Upper lobe of right lung (tissue), 1 donor: ENCODE measurements around the gene BMX. TPM values are rescaled to one million over a fixed set of nuclear protein-coding genes. Genes with fewer than 3 reads are reported as not detected.
A peak's percentile ranks its signal among the peaks of the same experiment; 100 is the strongest.

Experiments used
- ATAC-seq: fragments of 200-7000 bp; cut with Tn5 transposase; one replicate; pipeline ENCODE4 v1.9.1; 2020; ENCODE audit warnings: mild to moderate bottlenecking, moderate library complexity
- DNase-seq: peaks from one replicate; pipeline ENCODE4 v3.0.0-alpha.2; 2020
- H3K27ac ChIP-seq: fragments of 200-600 bp; one replicate; pipeline ENCODE4 v1.8.0; 2022
- H3K27me3 ChIP-seq: fragments of 200-600 bp; one replicate; pipeline ENCODE4 v1.8.0; 2022; ENCODE audit warnings: mild to moderate bottlenecking
- H3K36me3 ChIP-seq: fragments of 200-600 bp; one replicate; pipeline ENCODE4 v1.8.0; 2022
- H3K4me1 ChIP-seq: fragments of 200-600 bp; one replicate; pipeline ENCODE4 v1.8.0; 2022
- H3K4me3 ChIP-seq: fragments of 200-600 bp; one replicate; pipeline ENCODE4 v1.8.0; 2022; ENCODE audit warnings: mild to moderate bottlenecking
- H3K9me3 ChIP-seq: fragments of 200-600 bp; one replicate; pipeline ENCODE4 v1.8.0; 2022
- intact Hi-C: fragments of 100-400 bp; cut with DNase I; formaldehyde crosslinking; loops from one replicate; pipeline ENCODE4 v1.11.0; 2022
- total RNA-seq: library from RNA; stranded (reverse); fragmentation: NEBNext Ultra II Directional; extraction: Animal tissue kit (Norgen Biotek cat#: 25700); gene quantifications from one replicate; pipeline ENCODE4 v1.2.1, GENCODE V29; 2021
- TF ChIP-seq, protein P1 (sequence below): fragments of 200-600 bp; IDR thresholded peaks from one replicate; pipeline ENCODE4 v1.8.0; 2022; ENCODE audit warnings: antibody characterized with exemption
- donor health status: DM: no; HTN: yes; CAD: no; lungs with severe emphysema.

Gene BMX
- total RNA-seq, 1 donor from 2014 or later: 3.6 TPM

DNA sequence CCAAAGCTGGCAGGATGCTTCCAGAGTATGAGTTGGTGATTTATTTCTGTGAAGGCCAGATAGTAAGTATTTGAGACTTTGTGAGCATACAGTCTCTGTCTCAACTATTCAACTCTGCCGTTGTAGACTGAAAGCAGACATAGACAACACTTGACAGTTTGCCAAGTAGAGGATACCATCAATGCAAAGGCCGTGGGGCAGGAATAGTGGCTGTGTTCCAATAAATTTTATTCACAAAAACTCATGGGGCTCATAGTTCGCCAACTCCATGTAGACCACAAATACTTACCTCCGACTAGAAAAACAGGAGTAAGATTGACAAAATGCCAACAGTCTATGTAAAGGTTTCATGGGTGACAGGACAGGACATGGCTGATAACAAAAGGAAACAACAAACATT lies 3.8 kb upstream of the BMX start:
- no peaks in the 10 kb centered on the region for H3K9me3 ChIP-seq
- H3K4me3 ChIP-seq: no peak overlapping the region
- H3K4me1 ChIP-seq: no peaks in the 10 kb centered on the region
- ATAC-seq (no peak), DNase-seq (no peak)
- intact Hi-C loops: no loop called here
- no peaks in the 10 kb centered on the region for H3K27me3 ChIP-seq
- H3K36me3 ChIP-seq: no peaks in the 10 kb centered on the region
- TF ChIP-seq, protein P1, sequence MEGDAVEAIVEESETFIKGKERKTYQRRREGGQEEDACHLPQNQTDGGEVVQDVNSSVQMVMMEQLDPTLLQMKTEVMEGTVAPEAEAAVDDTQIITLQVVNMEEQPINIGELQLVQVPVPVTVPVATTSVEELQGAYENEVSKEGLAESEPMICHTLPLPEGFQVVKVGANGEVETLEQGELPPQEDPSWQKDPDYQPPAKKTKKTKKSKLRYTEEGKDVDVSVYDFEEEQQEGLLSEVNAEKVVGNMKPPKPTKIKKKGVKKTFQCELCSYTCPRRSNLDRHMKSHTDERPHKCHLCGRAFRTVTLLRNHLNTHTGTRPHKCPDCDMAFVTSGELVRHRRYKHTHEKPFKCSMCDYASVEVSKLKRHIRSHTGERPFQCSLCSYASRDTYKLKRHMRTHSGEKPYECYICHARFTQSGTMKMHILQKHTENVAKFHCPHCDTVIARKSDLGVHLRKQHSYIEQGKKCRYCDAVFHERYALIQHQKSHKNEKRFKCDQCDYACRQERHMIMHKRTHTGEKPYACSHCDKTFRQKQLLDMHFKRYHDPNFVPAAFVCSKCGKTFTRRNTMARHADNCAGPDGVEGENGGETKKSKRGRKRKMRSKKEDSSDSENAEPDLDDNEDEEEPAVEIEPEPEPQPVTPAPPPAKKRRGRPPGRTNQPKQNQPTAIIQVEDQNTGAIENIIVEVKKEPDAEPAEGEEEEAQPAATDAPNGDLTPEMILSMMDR: no peak
- no peak overlapping the region for H3K27ac ChIP-seq

DNA sequence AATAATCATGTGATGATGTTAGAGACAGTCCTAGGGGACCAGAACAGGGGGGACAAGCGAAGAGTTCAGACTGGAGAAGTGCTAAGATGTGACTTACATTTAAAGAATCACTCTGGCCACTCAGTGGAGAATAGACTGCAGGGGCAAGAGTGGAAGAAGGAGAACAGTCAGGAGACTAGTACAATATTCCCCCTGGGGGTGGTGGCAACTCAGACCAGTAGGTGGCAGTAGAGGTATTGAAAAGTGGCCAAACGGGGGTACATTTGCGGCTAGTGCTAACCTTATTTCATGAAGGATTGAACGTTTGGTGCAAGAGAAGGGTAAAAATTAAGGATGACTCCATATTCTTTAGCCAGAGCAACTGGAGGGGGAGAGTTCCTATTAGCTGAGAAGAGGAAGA lies 2.7 kb upstream of the BMX start:
- Histone ChIP-seq H3K27me3 (no peaks in the 10 kb centered on the region), H3K9me3 (no peaks in the 10 kb centered on the region), H3K27ac (no peak overlapping the region), H3K4me3 (no peak overlapping the region), H3K36me3 (no peaks in the 10 kb centered on the region), H3K4me1 (no peaks in the 10 kb centered on the region)
- ATAC-seq (peak; percentile 72), DNase-seq (no peak)
- TF ChIP-seq, protein P1: peak; percentile 54
- intact Hi-C loops: no loop called here

DNA sequence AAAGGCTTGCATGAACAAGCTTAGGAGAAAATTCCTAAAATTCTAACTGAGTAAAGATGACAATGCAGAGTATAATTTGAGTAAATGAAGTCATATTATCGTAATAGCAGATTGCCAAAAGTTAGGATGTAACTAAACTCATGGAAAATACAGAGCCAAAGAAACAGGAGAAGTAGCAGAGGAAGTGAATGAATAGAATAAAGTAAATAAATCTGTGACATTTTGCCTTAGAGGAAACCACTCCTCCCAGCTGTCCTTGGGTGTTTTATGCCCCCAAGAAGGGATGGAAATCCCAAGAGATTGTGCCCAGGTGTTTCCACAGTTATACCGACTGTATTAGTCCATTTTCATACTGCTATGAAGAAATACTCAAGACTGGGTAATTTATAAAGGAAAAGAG lies 1.9 kb upstream of the BMX start:
- no peaks in the 10 kb centered on the region for H3K4me1 ChIP-seq
- ATAC-seq (no peak), DNase-seq (no peak)
- H3K27me3 ChIP-seq: no peaks in the 10 kb centered on the region
- TF ChIP-seq, protein P1: no peak
- H3K27ac ChIP-seq: no peak overlapping the region
- H3K36me3 ChIP-seq: no peaks in the 10 kb centered on the region
- intact Hi-C loops: no loop called here
- H3K9me3 ChIP-seq: no peaks in the 10 kb centered on the region
- H3K4me3 ChIP-seq: no peak overlapping the region

DNA sequence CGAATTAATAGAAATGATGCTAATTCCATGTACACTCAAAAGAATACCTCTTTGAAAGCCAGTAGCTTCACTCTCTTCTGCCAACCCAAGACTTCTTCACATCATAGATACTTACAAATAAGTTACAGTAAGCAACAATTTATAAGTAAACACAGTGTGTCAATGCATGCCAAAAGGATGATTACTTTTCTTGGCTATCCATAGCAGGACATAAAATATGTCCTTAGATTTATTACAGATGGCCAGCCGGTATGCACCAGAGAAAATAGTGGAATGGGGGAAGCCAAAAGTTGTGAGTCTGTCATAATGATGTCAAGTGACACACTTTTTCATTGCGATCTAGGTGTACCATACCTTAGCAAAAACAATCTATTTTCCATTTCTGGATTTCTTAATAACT lies 631 bp upstream of the BMX start:
- ATAC-seq (no peak), DNase-seq (no peak)
- Histone ChIP-seq H3K4me3 (no peak overlapping the region), H3K9me3 (no peaks in the 10 kb centered on the region), H3K27ac (no peak overlapping the region), H3K36me3 (no peaks in the 10 kb centered on the region), H3K27me3 (no peaks in the 10 kb centered on the region), H3K4me1 (no peaks in the 10 kb centered on the region)
- TF ChIP-seq, protein P1: no peak
- intact Hi-C loops: no loop called here

DNA sequence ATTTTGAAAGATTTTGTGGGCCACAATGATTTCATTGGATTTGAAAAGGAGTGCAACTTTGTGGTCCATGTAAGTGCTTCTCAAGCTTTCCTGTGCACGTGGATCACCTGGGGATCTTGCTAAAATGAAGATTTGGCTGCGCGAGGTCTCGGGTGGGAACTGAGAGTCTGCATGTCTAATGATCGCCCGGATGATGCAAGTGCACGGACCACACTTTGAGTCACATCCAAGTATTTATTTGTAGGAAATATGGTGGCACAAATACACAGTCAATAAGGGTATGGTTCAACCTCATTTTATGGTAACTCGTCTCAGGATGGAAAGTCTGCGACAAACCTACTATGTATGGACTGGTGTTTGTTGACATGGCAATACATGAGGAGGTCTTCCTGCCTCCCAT lies 899 bp downstream of the BMX start:
- DNase-seq (no peak), ATAC-seq (no peak)
- intact Hi-C loops: no loop called here
- TF ChIP-seq, protein P1: no peak
- Histone ChIP-seq H3K27ac (no peak overlapping the region), H3K4me1 (no peaks in the 10 kb centered on the region), H3K27me3 (no peaks in the 10 kb centered on the region), H3K9me3 (no peaks in the 10 kb centered on the region), H3K36me3 (no peaks in the 10 kb centered on the region), H3K4me3 (no peak overlapping the region)

DNA sequence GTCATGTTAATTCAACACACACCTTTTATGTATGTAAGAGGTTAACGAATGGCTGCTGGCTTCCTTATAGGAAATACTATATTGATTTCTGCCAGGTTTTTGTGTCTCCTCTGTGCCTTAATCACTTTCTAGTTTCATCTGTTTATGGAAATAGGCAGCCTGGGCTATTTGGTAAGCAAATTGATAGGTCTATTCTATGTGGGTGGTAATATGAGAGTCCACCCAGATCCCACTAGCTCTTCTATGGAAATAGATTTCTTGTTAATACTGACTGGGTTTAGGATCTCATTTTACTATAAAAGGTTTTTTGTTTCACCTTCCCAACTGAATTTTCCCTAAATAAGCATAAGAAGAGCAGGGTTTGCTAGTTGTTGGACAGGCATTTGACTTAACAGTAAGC lies 4.1 kb downstream of the BMX start:
- no peak overlapping the region for H3K27ac ChIP-seq
- TF ChIP-seq, protein P1: no peak
- H3K36me3 ChIP-seq: no peaks in the 10 kb centered on the region
- H3K4me3 ChIP-seq: no peak overlapping the region
- H3K9me3 ChIP-seq: no peaks in the 10 kb centered on the region
- ATAC-seq: no peak
- H3K27me3 ChIP-seq: no peaks in the 10 kb centered on the region
- no peak for DNase-seq
- intact Hi-C loops: no loop called here
- no peaks in the 10 kb centered on the region for H3K4me1 ChIP-seq
